CD4-positive, alpha-beta T cell treated with Interleukin-12 subunit alpha and Interleukin-12 subunit beta, for 1 hour (primary cell): Measurements from ENCODE around the gene PKD2L2.
A peak's percentile ranks its signal among the peaks of the same experiment; 100 is the strongest.
"Not testable (repeated sequence)": the region's sequence is repeated elsewhere in the genome, so short reads cannot be mapped to it uniquely, and the experiment has no call there.

ENCODE experiments used
- DNase-seq: peaks from one replicate; pipeline ENCODE4 v3.0.0-alpha.2; 2020

PKD2L2 gene

GRCh38 chr5:137888863-137889759 is at the start of gene PKD2L2:
TSS of gene PKD2L2 (plus strand) at chr5:137889457. CDS start at chr5:137889492, 35 bp downstream.
- peak; percentile 87 for DNase-seq

GRCh38 chr5:137842296-137842695 is 47.0 kb upstream of the PKD2L2 start:
- no peak for DNase-seq

- DNase-seq = no peak
Measured at GRCh38 chr5:137843676-137844299, 45.5 kb upstream of the PKD2L2 start.

GRCh38 chr5:137845472-137845871 is 43.8 kb upstream of the PKD2L2 start:
- DNase-seq = no peak

GRCh38 chr5:137847687-137848086 is 41.6 kb upstream of the PKD2L2 start:
- no peak for DNase-seq

- DNase-seq = not testable (repeated sequence)
Measured at GRCh38 chr5:137853165-137853564, 36.1 kb upstream of the PKD2L2 start.

GRCh38 chr5:137856201-137856600 is 33.1 kb upstream of the PKD2L2 start:
- DNase-seq = no peak

- DNase-seq = no peak
Measured at GRCh38 chr5:137856916-137857862, 32.1 kb upstream of the PKD2L2 start.

GRCh38 chr5:137858223-137858916 is 30.9 kb upstream of the PKD2L2 start:
- DNase-seq = no peak

- no peak for DNase-seq
Measured at GRCh38 chr5:137858954-137859353, 30.3 kb upstream of the PKD2L2 start.

GRCh38 chr5:137862251-137862650 is 27.0 kb upstream of the PKD2L2 start:
- no peak for DNase-seq

GRCh38 chr5:137863653-137864052 is 25.6 kb upstream of the PKD2L2 start:
- DNase-seq = not testable (repeated sequence)

GRCh38 chr5:137866541-137867388 is 22.5 kb upstream of the PKD2L2 start:
- DNase-seq = no peak

- no peak for DNase-seq
Measured at GRCh38 chr5:137867664-137868063, 21.6 kb upstream of the PKD2L2 start, which contains the start of gene MYOT. TSS of gene MYOT (plus strand) at chr5:137867860. CDS start at chr5:137870652, 2,792 bp downstream.

GRCh38 chr5:137870647-137871339 is 18.5 kb upstream of the PKD2L2 start:
- DNase-seq = no peak

- DNase-seq = no peak
Measured at GRCh38 chr5:137871571-137871970, 17.7 kb upstream of the PKD2L2 start.

GRCh38 chr5:137872466-137872865 is 16.8 kb upstream of the PKD2L2 start:
- DNase-seq = no peak

- no peak for DNase-seq
Measured at GRCh38 chr5:137876101-137876500, 13.2 kb upstream of the PKD2L2 start.

GRCh38 chr5:137880313-137880712 is 8.9 kb upstream of the PKD2L2 start:
- DNase-seq = no peak

- DNase-seq = no peak
Measured at GRCh38 chr5:137887831-137888230, 1.4 kb upstream of the PKD2L2 start.

GRCh38 chr5:137888466-137888862 is 793 bp upstream of the PKD2L2 start:
- peak; percentile 3 for DNase-seq
